DND-41 (cell line): Measurements from ENCODE around the gene ALG2.

Experiments
- ATAC-seq: fragments of 200-7000 bp; cut with Tn5 transposase; 3 replicates; pipeline ENCODE4 v1.9.1; 2021; ENCODE audit warnings: low read depth; ENCODE audit not compliant: insufficient read depth
- DNase-seq: peaks from one replicate; pipeline ENCODE4 v3.0.0-alpha.2; 2020
- H2AFZ ChIP-seq: 2 replicates; pipeline ENCODE4 v1.6.0; 2012; ENCODE audit warnings: low read depth, low read length
- H3K27ac ChIP-seq: 2 replicates; pipeline ENCODE4 v1.5.1; 2012; ENCODE audit warnings: low read length, inconsistent platforms
- H3K27me3 ChIP-seq: fragments of 200-600 bp; sonication (generic); 2 replicates; pipeline ENCODE4 v1.6.0; 2012; ENCODE audit warnings: low read length, mild to moderate bottlenecking, inconsistent platforms; ENCODE audit not compliant: insufficient read depth, poor library complexity
- H3K36me3 ChIP-seq: 2 replicates; pipeline ENCODE4 v1.5.1; 2012; ENCODE audit warnings: low read length, inconsistent platforms; ENCODE audit not compliant: insufficient read depth
- H3K4me1 ChIP-seq: 2 replicates; pipeline ENCODE4 v1.5.1; 2012; ENCODE audit warnings: mild to moderate bottlenecking, low read length; ENCODE audit not compliant: insufficient read depth
- H3K4me2 ChIP-seq: 2 replicates; pipeline ENCODE4 v1.6.0; 2012; ENCODE audit warnings: mild to moderate bottlenecking, moderate library complexity, low read length, inconsistent platforms; ENCODE audit not compliant: insufficient read depth
- H3K4me3 ChIP-seq, 2 experiments: fragments of 200-600 bp in 1 of 2; shearing (Covaris generic) in 1 of 2; 2 replicates each; pipeline ENCODE4 v1.5.1; 2012 to 2016; ENCODE audit warnings: inconsistent platforms in 2 of 2, low read length in 2 of 2, mild to moderate bottlenecking in 2 of 2, low read depth in 1 of 2, moderate library complexity in 1 of 2
- H3K79me2 ChIP-seq: 2 replicates; pipeline ENCODE4 v1.6.0; 2012; ENCODE audit warnings: low read length, inconsistent platforms; ENCODE audit not compliant: insufficient read depth
- H3K9ac ChIP-seq: 2 replicates; pipeline ENCODE4 v1.6.0; 2012; ENCODE audit warnings: low read depth, mild to moderate bottlenecking, inconsistent platforms, low read length, moderate library complexity
- H3K9me3 ChIP-seq: 2 replicates; pipeline ENCODE4 v1.5.1; 2012; ENCODE audit warnings: low read length, moderate library complexity, mild to moderate bottlenecking, inconsistent platforms; ENCODE audit not compliant: insufficient read depth, severe bottlenecking
- H4K20me1 ChIP-seq: 2 replicates; pipeline ENCODE4 v1.6.0; 2012; ENCODE audit warnings: low read length; ENCODE audit not compliant: insufficient read depth
- EZH2 ChIP-seq: IDR thresholded peaks from 3 replicates; pipeline ENCODE4 v1.6.1; 2012; ENCODE audit warnings: borderline replicate concordance, low read depth, mild to moderate bottlenecking, moderate library complexity, low read length, inconsistent platforms; ENCODE audit not compliant: severe bottlenecking
- TF ChIP-seq, protein P1 (sequence below): IDR thresholded peaks from 2 replicates; pipeline ENCODE4 v1.5.1; 2012; ENCODE audit warnings: borderline replicate concordance, low read length, moderate library complexity, mild to moderate bottlenecking; ENCODE audit not compliant: poor library complexity, severe bottlenecking; ENCODE audit errors: extremely low read depth

Gene ALG2

GRCh38 chr9:99173570-99174504, 47.9 kb downstream of the ALG2 start:
- no peak for DNase-seq
- ATAC-seq: no peak

GRCh38 chr9:99172124-99173091, 49.3 kb downstream of the ALG2 start:
- no peak overlapping the region for H3K4me3 ChIP-seq
- no peaks in the 10 kb centered on the region for H3K4me1 ChIP-seq
- no peak overlapping the region for H2AFZ ChIP-seq
- H3K27ac ChIP-seq: no peak overlapping the region
- H3K36me3 ChIP-seq: no peaks in the 10 kb centered on the region
- H4K20me1 ChIP-seq: no peaks in the 10 kb centered on the region
- ATAC-seq: no peak
- no peak overlapping the region for H3K9ac ChIP-seq
- no peak for TF ChIP-seq EZH2
- TF ChIP-seq, protein P1, sequence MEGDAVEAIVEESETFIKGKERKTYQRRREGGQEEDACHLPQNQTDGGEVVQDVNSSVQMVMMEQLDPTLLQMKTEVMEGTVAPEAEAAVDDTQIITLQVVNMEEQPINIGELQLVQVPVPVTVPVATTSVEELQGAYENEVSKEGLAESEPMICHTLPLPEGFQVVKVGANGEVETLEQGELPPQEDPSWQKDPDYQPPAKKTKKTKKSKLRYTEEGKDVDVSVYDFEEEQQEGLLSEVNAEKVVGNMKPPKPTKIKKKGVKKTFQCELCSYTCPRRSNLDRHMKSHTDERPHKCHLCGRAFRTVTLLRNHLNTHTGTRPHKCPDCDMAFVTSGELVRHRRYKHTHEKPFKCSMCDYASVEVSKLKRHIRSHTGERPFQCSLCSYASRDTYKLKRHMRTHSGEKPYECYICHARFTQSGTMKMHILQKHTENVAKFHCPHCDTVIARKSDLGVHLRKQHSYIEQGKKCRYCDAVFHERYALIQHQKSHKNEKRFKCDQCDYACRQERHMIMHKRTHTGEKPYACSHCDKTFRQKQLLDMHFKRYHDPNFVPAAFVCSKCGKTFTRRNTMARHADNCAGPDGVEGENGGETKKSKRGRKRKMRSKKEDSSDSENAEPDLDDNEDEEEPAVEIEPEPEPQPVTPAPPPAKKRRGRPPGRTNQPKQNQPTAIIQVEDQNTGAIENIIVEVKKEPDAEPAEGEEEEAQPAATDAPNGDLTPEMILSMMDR: no peak
- peaks cover 11% of the 10 kb centered on the region for H3K27me3 ChIP-seq
- H3K4me2 ChIP-seq: no peak overlapping the region
- DNase-seq: no peak
- H3K9me3 ChIP-seq: no peaks in the 10 kb centered on the region
- no peaks in the 10 kb centered on the region for H3K79me2 ChIP-seq

More at GRCh38 chr9:99173570-99174504, 47.9 kb downstream of the ALG2 start:
- no peaks in the 10 kb centered on the region for H3K9me3 ChIP-seq
- TF ChIP-seq, protein P1: no peak
- TF ChIP-seq EZH2: no peak
- no peak overlapping the region for H3K9ac ChIP-seq
- no peak overlapping the region for H3K4me2 ChIP-seq
- H3K27ac ChIP-seq: no peak overlapping the region
- no peak overlapping the region for H3K4me3 ChIP-seq
- no peaks in the 10 kb centered on the region for H4K20me1 ChIP-seq
- no peaks in the 10 kb centered on the region for H3K4me1 ChIP-seq
- H3K27me3 ChIP-seq: peaks cover 3% of the 10 kb centered on the region
- H3K79me2 ChIP-seq: no peaks in the 10 kb centered on the region
- no peak overlapping the region for H2AFZ ChIP-seq
- H3K36me3 ChIP-seq: no peaks in the 10 kb centered on the region

DNA sequence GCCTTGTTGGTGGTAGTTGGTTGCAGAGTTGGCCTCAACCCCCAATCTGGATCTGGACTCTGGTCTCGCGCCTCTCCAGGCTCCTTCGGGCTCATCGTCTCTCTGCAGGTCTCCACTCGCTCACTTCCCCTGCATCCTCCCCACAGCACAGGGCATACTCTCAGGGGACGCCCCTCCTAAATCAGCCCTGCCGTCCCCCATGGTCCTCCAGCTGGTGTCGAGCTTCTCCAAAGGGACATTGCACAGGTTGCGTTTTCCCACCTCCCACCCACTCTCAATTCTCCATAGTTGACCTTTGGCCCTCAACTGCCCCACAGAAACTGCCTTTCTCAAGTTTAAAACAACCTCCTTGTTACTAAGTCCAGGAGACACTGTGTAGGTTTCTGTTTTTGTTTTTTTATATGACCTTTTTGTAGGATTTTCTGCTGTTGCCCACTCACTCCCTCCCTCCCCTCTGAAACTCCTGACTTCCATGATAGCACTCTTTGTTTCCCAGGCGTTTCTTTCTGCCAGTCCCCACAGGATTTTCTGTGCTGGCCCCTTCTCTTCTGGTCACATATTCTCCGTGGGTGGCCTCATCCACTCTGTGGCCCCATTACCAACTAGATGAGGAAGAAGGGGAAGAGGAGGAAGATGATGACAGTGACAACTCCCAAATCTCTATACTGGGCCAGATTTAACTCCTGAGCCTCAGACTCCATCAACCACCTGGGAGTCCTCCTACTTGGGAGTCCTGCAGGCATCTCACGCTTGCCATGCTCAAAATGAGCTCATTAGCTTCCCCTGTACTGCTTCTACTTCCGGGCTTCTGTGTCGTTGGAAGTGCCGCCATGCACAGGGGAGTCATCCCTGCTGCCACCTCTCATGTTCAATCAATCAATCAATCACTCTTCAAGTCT, 50.3 kb downstream of the ALG2 start:
- Histone ChIP-seq H2AFZ (no peak overlapping the region), H4K20me1 (no peaks in the 10 kb centered on the region), H3K27ac (no peak overlapping the region), H3K4me1 (no peaks in the 10 kb centered on the region), H3K27me3 (peaks cover 14% of the 10 kb centered on the region), H3K4me3 (no peak overlapping the region), H3K4me2 (no peak overlapping the region), H3K9ac (no peak overlapping the region), H3K36me3 (no peaks in the 10 kb centered on the region), H3K9me3 (no peaks in the 10 kb centered on the region), H3K79me2 (no peaks in the 10 kb centered on the region)
- ATAC-seq (no peak), DNase-seq (no peak)
- TF ChIP-seq EZH2: no peak
- TF ChIP-seq, protein P1: no peak
